Mammary epithelial cell (primary cell): ENCODE measurements around the gene PAPOLB.

Experiments used
- CTCF ChIP-seq, 2 donors: IDR thresholded peaks in 1 of 2; conservative IDR thresholded peaks in 1 of 2; 2 replicates each; pipeline ENCODE4 v1.5.1; 2011 to 2012; ENCODE audit warnings: inconsistent platforms in 2 of 2, low read length in 2 of 2, mild to moderate bottlenecking in 2 of 2, control low read depth in 1 of 2, low read depth in 1 of 2; ENCODE audit not compliant: insufficient read depth in 1 of 2; ENCODE audit errors: extremely low read depth in 1 of 2
- EZH2 ChIP-seq: IDR thresholded peaks from 2 replicates; pipeline ENCODE4 v1.6.1; 2012; ENCODE audit warnings: low read length, inconsistent platforms, borderline replicate concordance

DNA sequence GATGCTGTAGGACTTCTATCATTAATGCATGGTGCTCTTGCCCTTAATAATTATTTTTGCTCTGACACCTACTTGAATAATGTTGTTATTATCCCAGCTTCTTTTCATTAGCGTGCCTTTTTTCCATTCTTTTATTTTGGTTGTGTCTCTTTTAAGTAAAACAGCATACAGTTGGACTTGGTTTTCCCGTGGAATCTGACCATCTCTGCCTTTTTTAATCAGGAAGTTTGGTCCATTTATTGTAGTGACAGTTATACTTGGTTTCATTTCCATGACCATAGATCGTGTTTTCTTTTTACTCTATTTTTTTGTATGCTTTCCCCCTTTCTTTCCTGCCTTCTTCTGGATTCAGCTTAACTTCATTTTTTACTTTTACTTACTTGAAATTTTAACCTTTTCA, 4.6 kb downstream of the PAPOLB start:
- no peak for TF ChIP-seq CTCF (conservative IDR thresholded peaks at IDR 0.05 in 1 of 2, IDR thresholded peaks at IDR 0.05 in 1 of 2; ENCODE audit: extremely low read depth in 1 of 2, insufficient read depth in 1 of 2, low read depth in 1 of 2, low read length in 2 of 2)
- TF ChIP-seq EZH2: no peak
